Measurements from ENCODE around the gene CNOT4.

CNOT4 gene

DNA sequence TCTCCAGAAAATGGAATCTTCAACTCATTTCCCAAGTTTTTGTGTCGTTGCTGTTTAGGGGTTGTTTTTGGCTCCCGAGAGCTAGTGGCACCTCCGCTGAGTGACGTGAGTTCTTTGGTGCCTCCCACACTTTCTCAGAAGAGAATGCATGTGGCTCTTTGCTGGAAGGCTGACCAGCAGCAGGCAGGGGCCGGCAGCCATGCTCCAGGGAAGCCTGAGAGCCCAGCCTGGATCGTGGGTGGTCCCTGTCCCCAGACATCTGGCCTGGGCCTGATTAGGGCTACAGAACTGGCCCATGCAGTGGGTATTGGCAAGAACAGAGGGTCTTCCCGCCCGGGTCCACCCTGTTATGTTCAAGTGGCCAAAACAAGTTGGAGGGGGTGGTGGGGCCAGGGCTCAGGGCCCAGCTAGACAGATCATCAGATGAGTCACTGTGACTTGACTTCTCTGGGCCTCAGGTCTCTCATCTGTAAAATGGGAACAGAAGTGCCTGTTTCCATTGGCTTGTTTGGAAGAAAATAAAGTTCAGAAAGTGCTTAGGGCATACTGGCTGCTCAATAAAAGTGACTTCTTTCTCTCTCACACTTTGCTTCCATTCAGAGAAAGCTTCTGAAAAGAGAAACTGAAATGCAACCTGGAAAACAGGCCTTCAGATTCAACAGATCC, 193.1 kb downstream of the CNOT4 start:
- no peak for TF ChIP-seq ZFX (IDR thresholded peaks at IDR 0.05)
- TF ChIP-seq, protein P1, sequence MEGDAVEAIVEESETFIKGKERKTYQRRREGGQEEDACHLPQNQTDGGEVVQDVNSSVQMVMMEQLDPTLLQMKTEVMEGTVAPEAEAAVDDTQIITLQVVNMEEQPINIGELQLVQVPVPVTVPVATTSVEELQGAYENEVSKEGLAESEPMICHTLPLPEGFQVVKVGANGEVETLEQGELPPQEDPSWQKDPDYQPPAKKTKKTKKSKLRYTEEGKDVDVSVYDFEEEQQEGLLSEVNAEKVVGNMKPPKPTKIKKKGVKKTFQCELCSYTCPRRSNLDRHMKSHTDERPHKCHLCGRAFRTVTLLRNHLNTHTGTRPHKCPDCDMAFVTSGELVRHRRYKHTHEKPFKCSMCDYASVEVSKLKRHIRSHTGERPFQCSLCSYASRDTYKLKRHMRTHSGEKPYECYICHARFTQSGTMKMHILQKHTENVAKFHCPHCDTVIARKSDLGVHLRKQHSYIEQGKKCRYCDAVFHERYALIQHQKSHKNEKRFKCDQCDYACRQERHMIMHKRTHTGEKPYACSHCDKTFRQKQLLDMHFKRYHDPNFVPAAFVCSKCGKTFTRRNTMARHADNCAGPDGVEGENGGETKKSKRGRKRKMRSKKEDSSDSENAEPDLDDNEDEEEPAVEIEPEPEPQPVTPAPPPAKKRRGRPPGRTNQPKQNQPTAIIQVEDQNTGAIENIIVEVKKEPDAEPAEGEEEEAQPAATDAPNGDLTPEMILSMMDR (conservative IDR thresholded peaks at IDR 0.05), result no peak
- no peak overlapping the region for H3K27ac ChIP-seq

DNA sequence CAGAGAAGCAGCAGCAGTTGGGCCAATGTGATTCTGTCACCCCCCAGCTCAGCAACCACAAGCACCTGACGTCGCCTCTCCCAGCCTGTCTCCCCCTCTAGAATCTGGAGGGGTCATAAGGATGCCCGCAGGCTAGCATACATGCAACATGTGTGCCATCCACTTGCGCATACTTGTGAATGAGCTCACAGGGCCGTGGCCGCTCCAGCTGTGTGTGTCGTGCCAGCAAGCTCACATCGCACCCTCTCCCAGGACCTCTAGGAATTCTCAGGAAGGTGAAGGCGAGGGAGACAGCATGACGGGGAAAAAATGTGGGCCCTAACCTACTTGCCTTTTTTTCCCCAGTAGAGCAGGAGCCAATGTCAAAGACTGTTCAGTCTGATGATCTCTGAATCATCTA, 195.9 kb downstream of the CNOT4 start:
- H3K27ac ChIP-seq, result no peak overlapping the region
- TF ChIP-seq, protein P1 (conservative IDR thresholded peaks at IDR 0.05), result no peak
- TF ChIP-seq ZFX (IDR thresholded peaks at IDR 0.05), result no peak
